Measurements from ENCODE around the gene GOLGA6L7.

GOLGA6L7 gene

DNA sequence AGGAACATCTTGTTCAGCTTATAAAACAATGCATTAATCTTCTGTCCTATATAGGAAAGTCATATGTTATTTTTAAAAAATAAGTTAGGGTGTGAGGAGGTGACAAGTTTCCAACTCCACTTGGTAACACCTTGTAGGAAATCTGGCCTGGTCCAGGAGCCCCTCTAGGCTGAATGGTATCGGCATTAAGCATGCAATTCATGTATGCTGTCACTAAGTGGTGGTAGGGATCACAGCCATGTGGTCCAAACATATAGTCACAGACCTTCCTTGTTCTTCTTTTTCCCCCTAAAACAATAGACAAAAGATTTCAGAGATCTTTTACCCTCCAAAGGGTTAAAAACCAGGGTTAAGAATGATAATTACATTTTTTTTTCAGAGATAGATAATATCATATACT, 33.2 kb upstream of the GOLGA6L7 start:
- peaks cover 12% of the 10 kb centered on the region for H3K4me1 ChIP-seq (ENCODE audit: control insufficient read depth, insufficient read depth, low read length)
- H3K27ac ChIP-seq (ENCODE audit: low read depth, low read length) = no peak overlapping the region
- peaks cover 20% of the 10 kb centered on the region for H3K27me3 ChIP-seq (ENCODE audit: control insufficient read depth, insufficient read depth, low read length)
- no peak overlapping the region for H3K9ac ChIP-seq (ENCODE audit: low read length)
- no peaks in the 10 kb centered on the region for H3K36me3 ChIP-seq (ENCODE audit: control insufficient read depth, insufficient read depth, low read length)
- no peak overlapping the region for H3K4me3 ChIP-seq (ENCODE audit: low read depth, low read length)
- no peaks in the 10 kb centered on the region for H3K9me3 ChIP-seq (ENCODE audit: control insufficient read depth, insufficient read depth, low read depth, low read length)

DNA sequence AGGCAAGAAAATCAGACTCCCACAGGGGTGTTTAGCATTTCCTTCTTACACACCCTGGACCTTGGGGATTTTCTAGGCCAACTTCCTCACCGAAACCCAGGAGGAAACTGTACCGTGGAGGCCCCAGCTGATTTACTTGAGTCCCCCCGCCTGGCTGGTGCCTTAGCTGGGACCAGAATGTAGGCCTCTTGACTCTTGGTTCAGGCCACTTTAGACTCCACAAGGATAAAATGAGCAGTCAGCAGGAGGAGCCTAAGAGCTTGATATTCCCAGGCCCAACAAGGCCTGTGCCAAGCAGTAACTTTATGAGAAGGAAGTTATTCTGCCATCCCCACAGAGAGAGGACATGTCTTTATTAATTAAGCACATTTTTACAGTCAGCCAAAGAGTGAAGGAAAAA, 32.7 kb upstream of the GOLGA6L7 start:
- Histone ChIP-seq H3K9ac (ENCODE audit: low read length) (no peak overlapping the region), H3K27me3 (ENCODE audit: control insufficient read depth, insufficient read depth, low read length) (peaks cover 18% of the 10 kb centered on the region), H3K27ac (ENCODE audit: low read depth, low read length) (no peak overlapping the region), H3K9me3 (ENCODE audit: control insufficient read depth, insufficient read depth, low read depth, low read length) (no peaks in the 10 kb centered on the region), H3K36me3 (ENCODE audit: control insufficient read depth, insufficient read depth, low read length) (no peaks in the 10 kb centered on the region), H3K4me3 (ENCODE audit: low read depth, low read length) (no peak overlapping the region), H3K4me1 (ENCODE audit: control insufficient read depth, insufficient read depth, low read length) (peaks cover 16% of the 10 kb centered on the region)

DNA sequence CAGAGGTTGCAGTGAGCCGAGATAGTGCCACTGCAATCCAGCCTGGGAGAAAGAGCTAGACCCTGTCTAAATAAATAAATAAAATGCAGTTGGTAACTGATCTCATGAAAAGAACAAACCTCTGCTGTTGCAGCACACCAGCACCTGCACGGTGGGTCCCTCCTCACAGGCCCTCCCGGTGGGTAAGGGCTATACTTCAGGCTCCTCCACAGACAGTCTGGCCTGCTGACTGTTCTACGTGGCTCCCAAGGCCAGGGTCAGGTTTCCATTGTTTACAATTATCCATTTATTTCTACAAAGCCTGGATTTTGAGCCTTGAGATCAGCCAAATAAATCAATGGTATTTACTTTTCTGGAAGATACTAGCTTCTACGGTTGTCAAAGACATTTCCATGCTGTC, 32.2 kb upstream of the GOLGA6L7 start:
- H3K4me3 ChIP-seq (ENCODE audit: low read depth, low read length) = no peak overlapping the region
- peaks cover 21% of the 10 kb centered on the region for H3K4me1 ChIP-seq (ENCODE audit: control insufficient read depth, insufficient read depth, low read length)
- H3K9ac ChIP-seq (ENCODE audit: low read length) = no peak overlapping the region

DNA sequence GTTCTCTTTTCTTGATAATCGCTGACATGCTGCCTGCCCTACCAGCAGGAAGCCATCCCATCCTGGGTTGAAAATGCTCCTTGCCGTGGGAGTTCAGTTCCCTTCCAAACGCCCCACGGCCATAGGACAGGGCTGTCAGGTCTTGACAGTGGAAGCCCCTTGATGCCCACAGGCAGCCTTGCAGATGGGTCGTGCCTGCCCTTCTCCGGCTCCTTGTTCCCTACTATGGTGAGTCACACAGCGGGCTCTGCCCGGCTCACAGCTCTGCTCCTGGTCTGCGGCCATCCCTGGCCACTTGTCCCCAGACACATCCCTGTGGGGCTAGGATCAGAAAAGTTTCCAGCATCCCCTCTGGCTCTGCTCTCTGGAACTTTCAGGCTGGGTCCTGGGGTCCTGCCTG, 31.1 kb upstream of the GOLGA6L7 start:
- no peak overlapping the region for H3K27ac ChIP-seq (ENCODE audit: low read depth, low read length)
- peaks cover 6% of the 10 kb centered on the region for H3K27me3 ChIP-seq (ENCODE audit: control insufficient read depth, insufficient read depth, low read length)
- H3K4me3 ChIP-seq (ENCODE audit: low read depth, low read length) = no peak overlapping the region
- H3K9me3 ChIP-seq (ENCODE audit: control insufficient read depth, insufficient read depth, low read depth, low read length) = no peaks in the 10 kb centered on the region
- no peaks in the 10 kb centered on the region for H3K36me3 ChIP-seq (ENCODE audit: control insufficient read depth, insufficient read depth, low read length)
- H3K9ac ChIP-seq (ENCODE audit: low read length) = no peak overlapping the region
- H3K4me1 ChIP-seq (ENCODE audit: control insufficient read depth, insufficient read depth, low read length) = peaks cover 17% of the 10 kb centered on the region

More for the DNA sequence above, 32.2 kb upstream of the GOLGA6L7 start:
- Histone ChIP-seq H3K36me3 (ENCODE audit: control insufficient read depth, insufficient read depth, low read length) (no peaks in the 10 kb centered on the region), H3K27ac (ENCODE audit: low read depth, low read length) (no peak overlapping the region), H3K27me3 (ENCODE audit: control insufficient read depth, insufficient read depth, low read length) (peaks cover 17% of the 10 kb centered on the region), H3K9me3 (ENCODE audit: control insufficient read depth, insufficient read depth, low read depth, low read length) (no peaks in the 10 kb centered on the region)

DNA sequence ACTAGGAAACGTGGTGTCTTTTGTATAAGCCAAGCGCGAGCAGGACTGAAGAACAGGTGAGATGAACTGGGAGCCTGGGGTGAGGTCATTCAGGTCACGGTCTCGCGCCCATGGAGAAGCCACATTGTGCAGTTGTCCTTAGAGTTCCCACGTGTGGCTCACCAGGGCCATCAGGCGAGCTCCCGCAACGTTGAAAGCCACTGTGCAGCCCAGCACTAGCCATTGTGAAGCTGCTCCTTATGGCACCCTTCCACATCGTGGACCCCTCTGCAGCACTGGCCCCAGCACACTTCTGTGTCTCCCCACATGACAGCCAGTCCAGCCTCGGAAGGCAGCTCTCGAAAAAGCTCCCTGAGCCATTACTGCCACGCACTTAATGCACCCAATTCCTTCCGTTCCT, 29.8 kb upstream of the GOLGA6L7 start:
- Histone ChIP-seq H3K9me3 (ENCODE audit: control insufficient read depth, insufficient read depth, low read depth, low read length) (no peaks in the 10 kb centered on the region), H3K27ac (ENCODE audit: low read depth, low read length) (no peak overlapping the region), H3K9ac (ENCODE audit: low read length) (no peak overlapping the region), H3K36me3 (ENCODE audit: control insufficient read depth, insufficient read depth, low read length) (no peaks in the 10 kb centered on the region), H3K27me3 (ENCODE audit: control insufficient read depth, insufficient read depth, low read length) (no peaks in the 10 kb centered on the region), H3K4me3 (ENCODE audit: low read depth, low read length) (no peak overlapping the region), H3K4me1 (ENCODE audit: control insufficient read depth, insufficient read depth, low read length) (peaks cover 17% of the 10 kb centered on the region)

DNA sequence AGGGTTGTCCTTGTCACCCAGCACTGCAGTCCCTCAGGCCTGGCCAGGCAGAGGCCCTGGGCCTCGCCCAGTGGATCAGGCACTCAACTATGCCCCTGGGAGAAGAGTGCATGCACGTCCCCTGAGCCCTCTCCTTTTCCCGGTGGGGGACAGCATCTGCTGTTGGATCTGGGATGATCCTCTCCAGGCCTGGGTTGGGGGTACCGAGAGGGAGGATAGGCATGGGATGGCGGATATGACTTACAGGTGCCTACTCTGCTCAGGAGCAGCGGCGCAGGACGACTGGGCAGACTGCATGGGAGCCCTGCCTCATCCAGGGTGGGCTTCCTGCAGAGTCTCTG, 28.4 kb upstream of the GOLGA6L7 start:
- H3K36me3 ChIP-seq (ENCODE audit: control insufficient read depth, insufficient read depth, low read length) = no peaks in the 10 kb centered on the region
- no peak overlapping the region for H3K4me3 ChIP-seq (ENCODE audit: low read depth, low read length)
- no peak overlapping the region for H3K9ac ChIP-seq (ENCODE audit: low read length)
- H3K9me3 ChIP-seq (ENCODE audit: control insufficient read depth, insufficient read depth, low read depth, low read length) = peaks cover 6% of the 10 kb centered on the region
- H3K27me3 ChIP-seq (ENCODE audit: control insufficient read depth, insufficient read depth, low read length) = no peaks in the 10 kb centered on the region
- no peak overlapping the region for H3K27ac ChIP-seq (ENCODE audit: low read depth, low read length)
- H3K4me1 ChIP-seq (ENCODE audit: control insufficient read depth, insufficient read depth, low read length) = peaks cover 17% of the 10 kb centered on the region

DNA sequence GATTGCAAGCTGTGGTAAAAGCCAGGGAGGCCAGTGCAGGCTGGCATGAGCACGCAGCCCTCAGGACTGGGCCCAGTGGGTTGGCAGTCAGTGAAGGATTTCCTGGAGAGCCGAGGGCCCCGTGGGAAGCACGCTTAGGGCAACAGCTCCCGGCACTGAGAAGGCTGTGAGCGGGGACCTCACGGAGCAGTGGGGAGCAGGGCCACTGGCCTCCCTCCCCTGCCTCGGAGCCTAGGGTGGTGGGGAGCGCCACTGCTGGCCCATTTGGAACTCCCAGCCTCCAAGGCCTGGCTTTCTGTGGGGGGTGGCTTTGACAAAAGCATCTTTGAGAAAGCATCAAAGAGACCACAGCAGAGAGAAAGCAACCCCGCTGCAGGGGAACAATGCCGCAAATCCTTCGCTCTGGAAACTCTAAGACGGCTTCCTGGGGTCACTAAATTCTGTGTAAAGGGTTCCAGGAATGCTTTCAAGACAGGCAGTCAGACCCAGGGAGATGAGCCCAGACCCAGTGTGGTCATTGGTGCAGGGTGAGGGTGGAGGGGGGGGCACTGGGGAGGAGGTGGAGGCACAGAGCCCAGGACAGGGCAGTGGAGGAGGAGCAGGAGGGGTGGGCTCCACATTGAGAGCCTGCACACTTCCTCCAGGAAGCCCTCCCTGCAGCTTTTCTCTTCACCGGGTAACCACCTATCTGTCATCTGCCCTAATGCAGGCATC, 27.8 kb upstream of the GOLGA6L7 start:
- no peaks in the 10 kb centered on the region for H3K36me3 ChIP-seq (ENCODE audit: control insufficient read depth, insufficient read depth, low read length)
- H3K27ac ChIP-seq (ENCODE audit: low read depth, low read length) = no peak overlapping the region
- peaks cover 6% of the 10 kb centered on the region for H3K9me3 ChIP-seq (ENCODE audit: control insufficient read depth, insufficient read depth, low read depth, low read length)

DNA sequence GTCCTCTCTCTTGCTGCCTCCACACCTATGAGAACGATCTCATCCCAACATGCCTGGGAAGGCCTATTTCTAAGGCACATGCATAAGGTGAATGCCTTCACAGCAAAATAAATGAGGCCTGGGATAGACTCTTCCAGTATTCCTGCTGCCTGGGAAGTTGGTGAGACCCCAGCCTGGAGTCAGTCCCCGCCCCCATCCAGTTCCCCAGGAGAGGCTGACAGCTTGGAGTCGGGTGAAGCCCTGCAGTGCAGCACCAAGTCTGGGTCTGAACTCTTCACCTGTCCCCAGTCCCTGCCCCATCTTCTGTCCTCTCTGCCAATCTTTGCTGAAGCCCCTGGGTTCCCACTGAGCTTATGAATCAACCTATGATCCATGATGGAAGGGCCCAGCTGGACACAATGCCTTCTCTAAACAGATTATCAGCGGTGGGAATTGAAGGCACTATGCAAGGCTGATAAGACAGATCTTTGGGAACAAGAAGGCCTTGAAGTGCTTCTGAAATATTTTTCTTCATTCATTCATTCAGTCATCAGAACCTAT, 27.1 kb upstream of the GOLGA6L7 start:
- Histone ChIP-seq H3K27ac (ENCODE audit: low read depth, low read length) (no peak overlapping the region), H3K36me3 (ENCODE audit: control insufficient read depth, insufficient read depth, low read length) (no peaks in the 10 kb centered on the region), H3K27me3 (ENCODE audit: control insufficient read depth, insufficient read depth, low read length) (no peaks in the 10 kb centered on the region), H3K4me3 (ENCODE audit: low read depth, low read length) (no peak overlapping the region), H3K4me1 (ENCODE audit: control insufficient read depth, insufficient read depth, low read length) (peaks cover 17% of the 10 kb centered on the region), H3K9me3 (ENCODE audit: control insufficient read depth, insufficient read depth, low read depth, low read length) (peaks cover 6% of the 10 kb centered on the region), H3K9ac (ENCODE audit: low read length) (no peak overlapping the region)

More for the DNA sequence above, 27.8 kb upstream of the GOLGA6L7 start:
- no peak overlapping the region; the same call in 1 of the 2 replicates for H3K4me3 ChIP-seq (ENCODE audit: low read depth, low read length)
- H3K9ac ChIP-seq (ENCODE audit: low read length) = no peak overlapping the region
- H3K27me3 ChIP-seq (ENCODE audit: control insufficient read depth, insufficient read depth, low read length) = no peaks in the 10 kb centered on the region
- peaks cover 17% of the 10 kb centered on the region for H3K4me1 ChIP-seq (ENCODE audit: control insufficient read depth, insufficient read depth, low read length)

DNA sequence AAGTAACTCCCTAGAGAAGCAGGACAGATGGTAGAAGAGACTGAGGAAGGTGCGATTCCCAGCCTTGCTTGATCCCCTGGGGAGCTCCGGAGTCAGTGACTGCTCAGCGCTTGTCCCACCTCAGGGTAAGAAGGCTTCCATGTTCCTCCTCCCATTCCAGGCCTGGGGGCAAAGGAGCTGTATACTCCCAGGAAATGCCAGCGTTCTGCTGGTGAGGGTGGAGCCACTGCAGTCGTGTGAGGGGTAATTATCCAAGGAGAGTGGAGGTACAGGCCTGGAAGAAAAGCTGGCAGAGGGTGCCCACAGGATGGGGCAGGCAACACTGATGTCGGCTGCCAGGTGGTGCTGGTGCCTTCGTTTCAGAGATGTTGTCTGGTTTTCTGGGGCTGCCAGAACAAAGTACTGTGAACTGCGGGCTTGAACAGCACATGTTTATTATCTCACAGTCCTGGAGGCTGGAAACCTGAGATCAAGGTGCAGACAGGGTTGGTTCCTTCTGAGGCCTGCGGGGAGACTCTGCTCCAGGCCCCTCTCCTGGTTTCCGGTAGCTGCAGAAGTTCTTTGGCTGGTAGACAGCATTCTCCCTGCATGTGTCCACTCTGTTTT, 25.2 kb upstream of the GOLGA6L7 start:
- Histone ChIP-seq H3K9ac (ENCODE audit: low read length) (no peak overlapping the region), H3K27ac (ENCODE audit: low read depth, low read length) (no peak overlapping the region), H3K9me3 (ENCODE audit: control insufficient read depth, insufficient read depth, low read depth, low read length) (peaks cover 6% of the 10 kb centered on the region), H3K4me3 (ENCODE audit: low read depth, low read length) (no peak overlapping the region), H3K36me3 (ENCODE audit: control insufficient read depth, insufficient read depth, low read length) (no peaks in the 10 kb centered on the region), H3K4me1 (ENCODE audit: control insufficient read depth, insufficient read depth, low read length) (peaks cover 17% of the 10 kb centered on the region), H3K27me3 (ENCODE audit: control insufficient read depth, insufficient read depth, low read length) (no peaks in the 10 kb centered on the region)

DNA sequence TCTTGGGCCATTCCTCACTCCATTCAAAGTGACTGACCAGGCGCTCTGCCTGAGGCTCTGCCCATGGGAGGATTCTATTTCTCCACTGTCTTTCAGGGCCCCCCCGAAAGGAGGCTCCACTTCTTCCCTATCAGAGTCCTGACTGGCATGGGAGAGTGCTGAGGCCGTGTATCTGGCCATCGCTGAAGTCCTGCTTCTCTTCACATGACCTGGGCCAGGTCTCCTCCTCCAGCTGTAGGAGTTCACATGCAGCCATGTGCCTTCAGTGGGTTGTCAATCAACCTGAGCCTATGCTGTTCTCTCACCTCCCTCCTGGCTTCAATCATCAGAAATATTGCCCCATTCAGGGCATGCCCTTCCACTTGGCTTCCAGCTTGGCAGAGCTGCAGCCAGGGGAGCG, 24.6 kb upstream of the GOLGA6L7 start:
- Histone ChIP-seq H3K27ac (ENCODE audit: low read depth, low read length) (no peak overlapping the region), H3K4me3 (ENCODE audit: low read depth, low read length) (no peak overlapping the region), H3K27me3 (ENCODE audit: control insufficient read depth, insufficient read depth, low read length) (no peaks in the 10 kb centered on the region), H3K9me3 (ENCODE audit: control insufficient read depth, insufficient read depth, low read depth, low read length) (peaks cover 6% of the 10 kb centered on the region), H3K4me1 (ENCODE audit: control insufficient read depth, insufficient read depth, low read length) (peaks cover 17% of the 10 kb centered on the region), H3K36me3 (ENCODE audit: control insufficient read depth, insufficient read depth, low read length) (no peaks in the 10 kb centered on the region), H3K9ac (ENCODE audit: low read length) (no peak overlapping the region)

DNA sequence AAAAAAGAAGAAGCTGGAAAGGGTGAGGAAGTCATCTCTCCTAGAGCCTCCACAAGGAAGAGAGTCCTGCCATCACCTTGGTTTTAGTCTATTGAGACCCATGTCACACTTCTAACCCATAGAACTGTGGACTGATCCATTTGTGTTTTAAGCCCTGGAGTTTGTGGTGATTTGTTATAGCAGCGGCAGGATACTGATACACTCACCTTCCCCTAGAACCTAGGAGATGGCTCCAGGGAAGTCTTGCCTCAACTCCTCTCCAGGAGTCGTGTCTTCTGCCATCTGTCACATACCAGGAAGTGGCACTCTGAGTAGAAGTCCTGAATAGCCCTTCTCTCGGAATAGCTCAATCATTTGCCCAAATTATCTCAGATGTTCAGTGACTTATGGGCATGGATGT, 22.7 kb upstream of the GOLGA6L7 start:
- H3K9me3 ChIP-seq (ENCODE audit: control insufficient read depth, insufficient read depth, low read depth, low read length) = peaks cover 6% of the 10 kb centered on the region
- H3K27me3 ChIP-seq (ENCODE audit: control insufficient read depth, insufficient read depth, low read length) = no peaks in the 10 kb centered on the region
- H3K36me3 ChIP-seq (ENCODE audit: control insufficient read depth, insufficient read depth, low read length) = no peaks in the 10 kb centered on the region
- no peak overlapping the region for H3K9ac ChIP-seq (ENCODE audit: low read length)
- H3K27ac ChIP-seq (ENCODE audit: low read depth, low read length) = no peak overlapping the region
- peaks cover 9% of the 10 kb centered on the region for H3K4me1 ChIP-seq (ENCODE audit: control insufficient read depth, insufficient read depth, low read length)
- no peak overlapping the region for H3K4me3 ChIP-seq (ENCODE audit: low read depth, low read length)
